Stomach (tissue), 4 donors: ENCODE results near the gene MYBPH.

ENCODE experiments used
- CTCF ChIP-seq, 7 experiments: fragments of 450-650 bp in 4 of 7; fragments of 200-600 bp in 3 of 7; sonication (generic) in 3 of 7; IDR thresholded peaks; one replicate each; pipeline ENCODE4 v1.5.1; 2016 to 2019; ENCODE audit warnings: antibody characterized with exemption in 7 of 7, control low read depth in 2 of 7, mild to moderate bottlenecking in 1 of 7
- EP300 ChIP-seq: sonication (generic); formaldehyde crosslinking; IDR thresholded peaks from one replicate; pipeline ENCODE4 v1.6.1; 2017; ENCODE audit warnings: antibody characterized with exemption
- POLR2AphosphoS5 ChIP-seq, 3 donors: sonication (generic); formaldehyde crosslinking; IDR thresholded peaks; one replicate each; pipeline ENCODE4 v1.6.1; 2016; ENCODE audit warnings: antibody characterized with exemption in 3 of 3

- no peak for TF ChIP-seq CTCF (IDR thresholded peaks at IDR 0.05)
- no peak for TF ChIP-seq POLR2AphosphoS5 (IDR thresholded peaks at IDR 0.05)
- TF ChIP-seq EP300: no peak
These were observed 30.1 kb downstream of the MYBPH start for GRCh38 chr1:203145321-203146041.
